Measurements from ENCODE around the gene R3HCC1L.
"Not testable (repeated sequence)": the region's sequence is repeated elsewhere in the genome, so short reads cannot be mapped to it uniquely, and the experiment has no call there.

R3HCC1L gene

GRCh38 chr10:98172495-98172894 lies 38.0 kb downstream of the R3HCC1L start:
- DNase-seq (ENCODE audit: low spot score) = no peak

GRCh38 chr10:98173260-98173659 lies 38.8 kb downstream of the R3HCC1L start:
- no peak for DNase-seq (ENCODE audit: low spot score)

GRCh38 chr10:98182351-98182915 lies 48.0 kb downstream of the R3HCC1L start:
- DNase-seq (ENCODE audit: low spot score) = not testable (repeated sequence)

- DNase-seq (ENCODE audit: low spot score) = no peak
Measured at GRCh38 chr10:98186681-98187080, 52.2 kb downstream of the R3HCC1L start.

- DNase-seq (ENCODE audit: low spot score) = not testable (repeated sequence)
Measured at GRCh38 chr10:98190773-98191172, 56.3 kb downstream of the R3HCC1L start.

- no peak for DNase-seq (ENCODE audit: low spot score)
Measured at GRCh38 chr10:98193037-98193436, 58.6 kb downstream of the R3HCC1L start.

- DNase-seq (ENCODE audit: low spot score) = no peak
Measured at GRCh38 chr10:98194633-98195032, 60.2 kb downstream of the R3HCC1L start.

- no peak for DNase-seq (ENCODE audit: low spot score)
Measured at GRCh38 chr10:98195120-98195519, 60.7 kb downstream of the R3HCC1L start.

GRCh38 chr10:98196985-98197384 lies 62.5 kb downstream of the R3HCC1L start:
- DNase-seq (ENCODE audit: low spot score) = no peak

- no peak for DNase-seq (ENCODE audit: low spot score)
Measured at GRCh38 chr10:98201760-98202159, 67.3 kb downstream of the R3HCC1L start.

GRCh38 chr10:98202378-98202777 lies 67.9 kb downstream of the R3HCC1L start:
- DNase-seq (ENCODE audit: low spot score) = no peak

- DNase-seq (ENCODE audit: low spot score) = no peak
Measured at GRCh38 chr10:98205351-98205750, 70.9 kb downstream of the R3HCC1L start.

GRCh38 chr10:98208925-98209324 lies 74.5 kb downstream of the R3HCC1L start:
- no peak for DNase-seq (ENCODE audit: low spot score)

- no peak for DNase-seq (ENCODE audit: low spot score)
Measured at GRCh38 chr10:98209441-98209840, 75.0 kb downstream of the R3HCC1L start.

- DNase-seq (ENCODE audit: low spot score) = no peak
Measured at GRCh38 chr10:98212196-98212595, 77.7 kb downstream of the R3HCC1L start.

GRCh38 chr10:98213740-98214139 lies 79.3 kb downstream of the R3HCC1L start:
- DNase-seq (ENCODE audit: low spot score) = no peak

GRCh38 chr10:98215373-98215772 lies 80.9 kb downstream of the R3HCC1L start:
- DNase-seq (ENCODE audit: low spot score) = no peak

GRCh38 chr10:98217801-98218200 lies 83.3 kb downstream of the R3HCC1L start:
- no peak for DNase-seq (ENCODE audit: low spot score)

- no peak for DNase-seq (ENCODE audit: low spot score)
Measured at GRCh38 chr10:98223874-98224273, 89.4 kb downstream of the R3HCC1L start.

GRCh38 chr10:98224509-98224908 lies 90.1 kb downstream of the R3HCC1L start:
- no peak for DNase-seq (ENCODE audit: low spot score)

- DNase-seq (ENCODE audit: low spot score) = no peak
Measured at GRCh38 chr10:98224996-98225395, 90.5 kb downstream of the R3HCC1L start.

GRCh38 chr10:98226508-98227144 lies 92.2 kb downstream of the R3HCC1L start:
- DNase-seq (ENCODE audit: low spot score) = no peak

- not testable (repeated sequence) for DNase-seq (ENCODE audit: low spot score)
Measured at GRCh38 chr10:98227713-98228112, 93.3 kb downstream of the R3HCC1L start.

- not testable (repeated sequence) for DNase-seq (ENCODE audit: low spot score)
Measured at GRCh38 chr10:98228266-98228665, 93.8 kb downstream of the R3HCC1L start.
